HFFc6 (cell line): Measurements from ENCODE around the gene GBP1. TPM values are rescaled to one million over a fixed set of nuclear protein-coding genes. Genes with fewer than 3 reads are reported as not detected.
"Not testable (repeated sequence)": the region's sequence is repeated elsewhere in the genome, so short reads cannot be mapped to it uniquely, and the experiment has no call there.

Experiments
- DNase-seq: peaks from one replicate; pipeline ENCODE4 v3.0.0-alpha.2; 2018
- H3K27ac Mint-ChIP-seq: 2 replicates; pipeline ENCODE4 v1.8.0; 2020; ENCODE audit warnings: mild to moderate bottlenecking, mixed read lengths
- H3K27me3 Mint-ChIP-seq: 2 replicates; pipeline ENCODE4 v1.8.0; 2021; ENCODE audit warnings: mild to moderate bottlenecking, moderate library complexity, mixed read lengths; ENCODE audit not compliant: insufficient read depth
- H3K36me3 Mint-ChIP-seq: 2 replicates; pipeline ENCODE4 v1.8.0; 2021; ENCODE audit warnings: low read depth, mixed read lengths
- H3K4me1 Mint-ChIP-seq: 2 replicates; pipeline ENCODE4 v1.8.0; 2020; ENCODE audit warnings: low read depth, mixed read lengths
- H3K4me3 Mint-ChIP-seq: 2 replicates; pipeline ENCODE4 v1.8.0; 2020; ENCODE audit warnings: mild to moderate bottlenecking, moderate library complexity, mixed read lengths
- H3K9me3 Mint-ChIP-seq: 2 replicates; pipeline ENCODE4 v1.8.0; 2020; ENCODE audit warnings: mild to moderate bottlenecking, mixed read lengths
- CTCF ChIP-seq: fragments of 200-600 bp; sonication (generic); IDR thresholded peaks from 2 replicates; pipeline ENCODE4 v1.5.0; 2021; ENCODE audit warnings: antibody characterized with exemption, mild to moderate bottlenecking
- total RNA-seq, 6 experiments: library from RNA; stranded (reverse); fragmentation: NEBNext Ultra II Directional; extraction: Animal tissue kit (Norgen Biotek cat#: 25700); gene quantifications; 2 replicates in 1 of 6; 3 replicates in 5 of 6; pipeline ENCODE4 v1.2.3, GENCODE V29; 2021

GBP1 gene
- total RNA-seq, 6 experiments from 2014 or later: 26.7 to 32.7 (median 29.9) TPM

GRCh38 chr1:89051300-89051954, 13.6 kb downstream of the GBP1 start:
- Mint-ChIP-seq H3K36me3 (peaks cover 19% of the 10 kb centered on the region), H3K27ac (no peak overlapping the region), H3K4me3 (no peak overlapping the region), H3K9me3 (no peaks in the 10 kb centered on the region), H3K27me3 (no peaks in the 10 kb centered on the region), H3K4me1 (no peaks in the 10 kb centered on the region)
- no peak for TF ChIP-seq CTCF
- no peak for DNase-seq

GRCh38 chr1:89050649-89051033, 14.4 kb downstream of the GBP1 start:
- DNase-seq: no peak
- H3K4me1 Mint-ChIP-seq: no peaks in the 10 kb centered on the region
- no peak overlapping the region for H3K4me3 Mint-ChIP-seq
- no peaks in the 10 kb centered on the region for H3K9me3 Mint-ChIP-seq
- peaks cover 19% of the 10 kb centered on the region for H3K36me3 Mint-ChIP-seq
- no peaks in the 10 kb centered on the region for H3K27me3 Mint-ChIP-seq
- no peak for TF ChIP-seq CTCF
- no peak overlapping the region for H3K27ac Mint-ChIP-seq

GRCh38 chr1:89049901-89050648, 14.9 kb downstream of the GBP1 start:
- not testable (repeated sequence) for H3K4me3 Mint-ChIP-seq, H3K27ac Mint-ChIP-seq, H3K27me3 Mint-ChIP-seq, H3K4me1 Mint-ChIP-seq, DNase-seq, H3K9me3 Mint-ChIP-seq
- peaks cover 18% of the 10 kb centered on the region for H3K36me3 Mint-ChIP-seq

- not testable (repeated sequence) for H3K4me3 Mint-ChIP-seq
These were observed 15.8 kb downstream of the GBP1 start for GRCh38 chr1:89049187-89049586.

GRCh38 chr1:89047734-89048133, 17.3 kb downstream of the GBP1 start:
- Mint-ChIP-seq H3K36me3 (no peaks in the 10 kb centered on the region; the same call in 1 of the 2 replicates), H3K9me3 (peaks cover 3% of the 10 kb centered on the region; the same call in 1 of the 2 replicates), H3K4me1 (no peaks in the 10 kb centered on the region), H3K27me3 (no peaks in the 10 kb centered on the region; the same call in 1 of the 2 replicates), H3K4me3 (no peak overlapping the region), H3K27ac (no peak overlapping the region)
- DNase-seq: no peak
- no peak for TF ChIP-seq CTCF

More at GRCh38 chr1:89049187-89049586, 15.8 kb downstream of the GBP1 start:
- not testable (repeated sequence) for H3K27ac Mint-ChIP-seq, DNase-seq, H3K27me3 Mint-ChIP-seq, H3K9me3 Mint-ChIP-seq, H3K4me1 Mint-ChIP-seq, H3K36me3 Mint-ChIP-seq

GRCh38 chr1:89046318-89047183, 18.5 kb downstream of the GBP1 start:
- H3K36me3 Mint-ChIP-seq, DNase-seq, H3K4me1 Mint-ChIP-seq, H3K4me3 Mint-ChIP-seq, H3K27ac Mint-ChIP-seq, H3K9me3 Mint-ChIP-seq, H3K27me3 Mint-ChIP-seq: not testable (repeated sequence)
- TF ChIP-seq CTCF: 0 out of 2 replicates have a peak, but pooled peaks have one; percentile 12
